Fibroblast of the aortic adventitia (primary cell): ENCODE data around the gene CLK2. TPM values are rescaled to one million over a fixed set of nuclear protein-coding genes. Genes with fewer than 3 reads are reported as not detected.

Source experiments
- DNase-seq: peaks from one replicate; pipeline ENCODE4 v3.0.0-alpha.2; 2010; ENCODE audit warnings: low read depth
- H3K4me3 ChIP-seq: 2 replicates; pipeline ENCODE4 v1.5.1; 2011; ENCODE audit warnings: low read depth, mild to moderate bottlenecking, control low read depth, low read length, moderate library complexity
- CTCF ChIP-seq: IDR thresholded peaks from 2 replicates; pipeline ENCODE4 v1.5.1; 2011; ENCODE audit warnings: mild to moderate bottlenecking, low read length, control low read depth, inconsistent platforms; ENCODE audit not compliant: insufficient read depth
- total RNA-seq: library from RNA; depleted of rRNA; stranded (reverse); fragments of >200 nt; gene quantifications from 2 replicates; pipeline ENCODE4 v1.2.3, GENCODE V29; 2012; ENCODE audit warnings: low replicate concordance

CLK2 gene
- total RNA-seq, 1 donor: 29.7 TPM

- no peak for TF ChIP-seq CTCF
- no peak for DNase-seq
- no peak overlapping the region for H3K4me3 ChIP-seq
Measured at GRCh38 chr1:155286544-155286943, 13.2 kb upstream of the CLK2 start.

GRCh38 chr1:155285631-155286044 is 12.3 kb upstream of the CLK2 start:
- TF ChIP-seq CTCF: no peak
- DNase-seq: no peak

GRCh38 chr1:155285063-155285462 is 11.8 kb upstream of the CLK2 start:
- no peak overlapping the region for H3K4me3 ChIP-seq
- no peak for TF ChIP-seq CTCF
- DNase-seq: no peak

More at GRCh38 chr1:155285631-155286044, 12.3 kb upstream of the CLK2 start:
- H3K4me3 ChIP-seq: no peak overlapping the region

- no peak for TF ChIP-seq CTCF
- H3K4me3 ChIP-seq: no peak overlapping the region
- DNase-seq: no peak
Measured at GRCh38 chr1:155284476-155284875, 11.2 kb upstream of the CLK2 start.

GRCh38 chr1:155282488-155283091 is 9.3 kb upstream of the CLK2 start:
- DNase-seq: no peak
- no peak overlapping the region for H3K4me3 ChIP-seq
- no peak for TF ChIP-seq CTCF

GRCh38 chr1:155279268-155279667 is 6.0 kb upstream of the CLK2 start:
- DNase-seq: no peak
- no peak overlapping the region for H3K4me3 ChIP-seq
- no peak for TF ChIP-seq CTCF

GRCh38 chr1:155278689-155279160 is 5.4 kb upstream of the CLK2 start:
- TF ChIP-seq CTCF: no peak
- no peak overlapping the region for H3K4me3 ChIP-seq
- no peak for DNase-seq
